Neural cell (in vitro differentiated cells): ENCODE data around the gene EIF3K.

Experiments used
- CTCF ChIP-seq: fragments of 450-650 bp; IDR thresholded peaks from 2 replicates; pipeline ENCODE4 v1.5.1; 2014; ENCODE audit warnings: antibody characterized with exemption, mild to moderate bottlenecking, moderate library complexity; ENCODE audit not compliant: poor library complexity, severe bottlenecking
- EZH2 ChIP-seq: fragments of 200-600, 300-800 bp; shearing (Covaris generic), sonication (generic); IDR thresholded peaks from 2 replicates; pipeline ENCODE4 v1.6.1; 2014; ENCODE audit warnings: antibody characterized with exemption, low read length, borderline replicate concordance, mild to moderate bottlenecking; ENCODE audit not compliant: insufficient read depth, poor library complexity, severe bottlenecking

GRCh38 chr19:38661996-38662395 is 43.0 kb downstream of the EIF3K start:
- TF ChIP-seq CTCF: no peak
- no peak for TF ChIP-seq EZH2
